Keratinocyte (primary cell): ENCODE data around the gene CLN3. TPM values are rescaled to one million over a fixed set of nuclear protein-coding genes. Genes with fewer than 3 reads are reported as not detected.

Experiments used
- DNase-seq: peaks from one replicate; pipeline ENCODE4 v3.0.0-alpha.2; 2011; ENCODE audit warnings: low read depth, missing footprints, low spot score
- FAIRE-seq: peaks from 2 replicates; lab custom pipeline; 2011; peaks lifted over from hg19 to GRCh38; lab: Jason Lieb, UNC
- H2AFZ ChIP-seq: 2 replicates; pipeline ENCODE4 v1.6.0; 2012; ENCODE audit warnings: low read length, control low read depth, inconsistent platforms; ENCODE audit not compliant: control insufficient read depth
- H3K27ac ChIP-seq: 2 replicates; pipeline ENCODE4 v1.5.1; 2011; ENCODE audit warnings: low read length; ENCODE audit not compliant: control insufficient read depth, insufficient read depth
- H3K27me3 ChIP-seq: 3 replicates; pipeline ENCODE4 v1.6.0; 2011; ENCODE audit warnings: low read length; ENCODE audit not compliant: control insufficient read depth, insufficient read depth; ENCODE audit errors: extremely low read depth
- H3K36me3 ChIP-seq, 2 experiments: 2 replicates in 1 of 2; 3 replicates in 1 of 2; pipeline ENCODE4 v1.5.1; 2011; ENCODE audit warnings: low read length in 2 of 2, mild to moderate bottlenecking in 1 of 2; ENCODE audit not compliant: control insufficient read depth in 2 of 2, insufficient read depth in 2 of 2; ENCODE audit errors: extremely low read depth in 1 of 2
- H3K4me1 ChIP-seq: 3 replicates; pipeline ENCODE4 v1.5.1; 2011; ENCODE audit warnings: low read length; ENCODE audit not compliant: control insufficient read depth, insufficient read depth; ENCODE audit errors: extremely low read depth
- H3K4me2 ChIP-seq: 3 replicates; pipeline ENCODE4 v1.6.0; 2011; ENCODE audit warnings: low read depth, low read length; ENCODE audit not compliant: control insufficient read depth, insufficient read depth; ENCODE audit errors: extremely low read depth
- H3K4me3 ChIP-seq, 3 experiments: fragments of 200-600 bp in 1 of 3; sonication (generic) in 1 of 3; 2 replicates in 2 of 3; 3 replicates in 1 of 3; pipeline ENCODE4 v1.5.1; 2011 to 2016; ENCODE audit warnings: low read length in 3 of 3, mild to moderate bottlenecking in 3 of 3, control low read depth in 2 of 3, inconsistent platforms in 1 of 3, low read depth in 1 of 3, mixed read lengths in 1 of 3, mixed run types in 1 of 3, moderate library complexity in 1 of 3; ENCODE audit not compliant: control insufficient read depth in 2 of 3, insufficient read depth in 2 of 3; ENCODE audit errors: extremely low read depth in 1 of 3
- H3K79me2 ChIP-seq: 2 replicates; pipeline ENCODE4 v1.6.0; 2012; ENCODE audit warnings: low read length; ENCODE audit not compliant: control insufficient read depth, insufficient read depth
- H3K9ac ChIP-seq: 3 replicates; pipeline ENCODE4 v1.6.0; 2011; ENCODE audit warnings: low read length; ENCODE audit not compliant: control insufficient read depth, insufficient read depth; ENCODE audit errors: extremely low read depth
- H3K9me1 ChIP-seq: 3 replicates; pipeline ENCODE4 v1.6.0; 2011; ENCODE audit warnings: low read length; ENCODE audit not compliant: control insufficient read depth, insufficient read depth; ENCODE audit errors: extremely low read depth
- H3K9me3 ChIP-seq: 2 replicates; pipeline ENCODE4 v1.5.1; 2012; ENCODE audit warnings: low read depth, low read length; ENCODE audit not compliant: control insufficient read depth
- H4K20me1 ChIP-seq: 3 replicates; pipeline ENCODE4 v1.6.0; 2011; ENCODE audit warnings: low read length; ENCODE audit not compliant: control insufficient read depth, insufficient read depth; ENCODE audit errors: extremely low read depth
- EZH2 ChIP-seq: IDR thresholded peaks from one replicate; pipeline ENCODE4 v1.6.1; 2012; ENCODE audit warnings: inconsistent platforms, mild to moderate bottlenecking, low read length, moderate library complexity
- dilution Hi-C: fragments of 300-500 bp; cut with MboI; formaldehyde crosslinking; loops from one replicate; pipeline ENCODE4 v1.7.0; 2020; ENCODE audit warnings: low sequenced_read_pairs; ENCODE audit not compliant: extremely low pct_ligation_motif_present
- polyA plus RNA-seq, 5 experiments: library from polyadenylated mRNA; depleted of rRNA in 3 of 5; stranded (reverse) in 3 of 5; stranded (forward) in 1 of 5; unstranded in 1 of 5; fragments of >200 nt; gene quantifications; 1 replicate in 1 of 5; 2 replicates in 3 of 5; 3 replicates in 1 of 5; pipeline versions ENCODE4 v1.2.1 to v1.2.3, GENCODE V29; 2011 to 2012; ENCODE audit warnings: missing spikeins in 2 of 5, low read depth in 1 of 5, low replicate concordance in 1 of 5
- TF ChIP-seq, protein P1 (sequence below), 3 experiments: IDR thresholded peaks in 1 of 3; conservative IDR thresholded peaks in 1 of 3; optimal IDR thresholded peaks in 1 of 3; 2 replicates in 2 of 3; 3 replicates in 1 of 3; pipeline versions ENCODE3 to v1.5.1; 2011; ENCODE audit warnings: low read length in 3 of 3, mild to moderate bottlenecking in 3 of 3, moderate library complexity in 2 of 3, control low read depth in 1 of 3, inconsistent platforms in 1 of 3; ENCODE audit not compliant: insufficient read depth in 2 of 3; ENCODE audit errors: extremely low read depth in 1 of 3

Gene CLN3
- polyA plus RNA-seq, 1 donor (not counting 4 experiments of a cell fraction or from before 2014, with no cell fraction given) = 12.6 TPM

DNA sequence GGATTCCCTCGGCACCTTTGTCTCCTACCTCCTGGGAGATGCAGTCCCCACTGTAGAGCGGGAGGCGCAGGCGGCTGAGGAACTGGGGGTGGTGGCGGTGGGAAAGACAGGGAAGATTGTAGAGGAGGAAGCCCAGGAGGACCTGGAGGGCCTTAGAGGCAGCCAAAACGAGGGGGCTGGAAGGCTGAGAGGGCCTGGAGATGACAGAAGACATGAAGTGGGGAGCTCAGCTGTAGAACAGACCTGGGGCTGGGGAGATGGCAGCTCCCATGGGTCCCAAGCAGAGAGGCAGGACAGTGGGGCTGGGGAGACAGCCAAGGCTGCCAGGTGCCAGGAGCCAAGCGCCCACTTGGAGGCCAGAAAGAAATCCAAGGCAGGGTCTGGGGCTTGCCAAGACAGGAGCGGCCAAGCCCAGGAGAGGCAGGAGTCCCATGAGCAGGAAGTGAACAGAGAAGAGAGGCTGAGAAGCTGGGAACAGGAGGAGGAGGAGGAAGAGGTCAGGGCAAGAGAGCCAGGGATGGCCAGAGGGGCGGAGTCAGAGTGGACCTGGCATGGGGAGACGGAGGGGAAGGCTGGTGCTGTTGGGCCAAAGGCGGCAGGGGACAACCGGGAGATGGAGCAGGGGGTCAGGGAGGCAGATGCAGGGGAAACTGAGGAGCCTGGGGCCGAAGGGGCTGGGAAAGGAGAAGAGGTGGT lies 3.4 kb upstream of the CLN3 start:
- no peaks in the 10 kb centered on the region for H3K79me2 ChIP-seq
- TF ChIP-seq, protein P1, sequence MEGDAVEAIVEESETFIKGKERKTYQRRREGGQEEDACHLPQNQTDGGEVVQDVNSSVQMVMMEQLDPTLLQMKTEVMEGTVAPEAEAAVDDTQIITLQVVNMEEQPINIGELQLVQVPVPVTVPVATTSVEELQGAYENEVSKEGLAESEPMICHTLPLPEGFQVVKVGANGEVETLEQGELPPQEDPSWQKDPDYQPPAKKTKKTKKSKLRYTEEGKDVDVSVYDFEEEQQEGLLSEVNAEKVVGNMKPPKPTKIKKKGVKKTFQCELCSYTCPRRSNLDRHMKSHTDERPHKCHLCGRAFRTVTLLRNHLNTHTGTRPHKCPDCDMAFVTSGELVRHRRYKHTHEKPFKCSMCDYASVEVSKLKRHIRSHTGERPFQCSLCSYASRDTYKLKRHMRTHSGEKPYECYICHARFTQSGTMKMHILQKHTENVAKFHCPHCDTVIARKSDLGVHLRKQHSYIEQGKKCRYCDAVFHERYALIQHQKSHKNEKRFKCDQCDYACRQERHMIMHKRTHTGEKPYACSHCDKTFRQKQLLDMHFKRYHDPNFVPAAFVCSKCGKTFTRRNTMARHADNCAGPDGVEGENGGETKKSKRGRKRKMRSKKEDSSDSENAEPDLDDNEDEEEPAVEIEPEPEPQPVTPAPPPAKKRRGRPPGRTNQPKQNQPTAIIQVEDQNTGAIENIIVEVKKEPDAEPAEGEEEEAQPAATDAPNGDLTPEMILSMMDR (optimal IDR thresholded peaks at IDR 0.05 in 1 of 3, IDR thresholded peaks at IDR 0.05 in 1 of 3, conservative IDR thresholded peaks at IDR 0.05 in 1 of 3; ENCODE audit: extremely low read depth in 1 of 3, insufficient read depth in 2 of 3, low read length in 3 of 3) = no peak
- TF ChIP-seq EZH2 = no peak
- no peak overlapping the region for H2AFZ ChIP-seq
- no peak for DNase-seq
- no peaks in the 10 kb centered on the region for H3K9me3 ChIP-seq
- H4K20me1 ChIP-seq = no peaks in the 10 kb centered on the region
- H3K4me1 ChIP-seq = peaks cover 2% of the 10 kb centered on the region
- H3K4me3 ChIP-seq = no peak overlapping the region
- no peak overlapping the region for H3K9ac ChIP-seq
- no peaks in the 10 kb centered on the region for H3K9me1 ChIP-seq
- H3K4me2 ChIP-seq = no peak overlapping the region
- H3K36me3 ChIP-seq = no peaks in the 10 kb centered on the region
- no peak for FAIRE-seq
- H3K27ac ChIP-seq = no peak overlapping the region
- peaks cover 5% of the 10 kb centered on the region for H3K27me3 ChIP-seq
- dilution Hi-C loops = no loop called here

DNA sequence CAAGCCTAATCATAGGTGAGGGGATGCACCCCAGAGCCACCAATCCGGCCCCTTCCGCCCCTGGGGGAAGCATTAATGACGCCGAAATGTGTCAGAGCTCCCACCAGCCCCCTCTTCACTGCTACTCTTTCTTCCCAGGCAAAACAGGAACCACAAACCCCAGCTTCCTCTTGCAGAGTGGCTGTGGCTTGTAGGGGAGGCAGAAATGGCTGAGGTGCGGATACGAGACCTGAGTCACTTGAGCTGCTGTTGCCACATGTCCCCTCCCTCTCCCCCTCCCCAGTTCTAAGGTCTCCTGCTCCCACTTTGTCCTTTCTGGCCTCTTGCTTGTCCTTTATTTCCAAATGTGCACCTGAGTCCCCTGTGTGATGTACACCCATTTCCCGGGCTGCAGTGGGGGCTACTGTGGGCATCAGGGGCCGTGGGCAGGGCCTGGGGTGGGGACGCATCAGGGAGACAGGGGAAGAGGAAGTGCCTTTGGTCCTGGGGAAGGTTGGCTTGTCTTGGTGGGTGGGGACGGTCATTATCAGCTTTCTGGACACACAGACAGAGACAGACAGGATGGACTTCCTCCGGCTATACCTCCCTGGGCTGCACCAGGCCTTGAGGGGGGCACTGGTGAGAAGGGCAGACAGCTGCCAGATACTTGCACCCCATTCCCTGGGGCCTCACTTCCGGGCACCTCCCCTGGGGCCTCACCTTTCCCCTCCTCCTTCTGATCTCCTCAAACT lies 2.4 kb upstream of the CLN3 start, which contains the start of gene APOBR:
TSS of gene APOBR (plus strand) at position 523 of the 731 bp plus-strand sequence. CDS start at position 562, 39 bp downstream.
- dilution Hi-C loops = no loop called here
- no peak for FAIRE-seq
- Histone ChIP-seq H3K79me2 (no peaks in the 10 kb centered on the region), H2AFZ (no peak within 1 kb of the TSS), H3K27me3 (peaks cover 5% of the 10 kb centered on the region), H3K4me2 (no peak within 1 kb of the TSS), H3K9ac (no peak within 1 kb of the TSS), H3K36me3 (no peaks in the 10 kb centered on the region), H3K9me3 (no peaks in the 10 kb centered on the region), H3K9me1 (no peaks in the 10 kb centered on the region), H4K20me1 (no peaks in the 10 kb centered on the region), H3K4me1 (peaks cover 2% of the 10 kb centered on the region), H3K4me3 (no peak within 1 kb of the TSS), H3K27ac (no peak within 1 kb of the TSS)
- TF ChIP-seq, protein P1 (optimal IDR thresholded peaks at IDR 0.05 in 1 of 3, IDR thresholded peaks at IDR 0.05 in 1 of 3, conservative IDR thresholded peaks at IDR 0.05 in 1 of 3; ENCODE audit: extremely low read depth in 1 of 3, insufficient read depth in 2 of 3, low read length in 3 of 3) = no peak
- TF ChIP-seq EZH2 = no peak
- no peak for DNase-seq
